B cell (primary cell): Measurements from ENCODE around the gene CNTNAP4.

Source experiments
- EZH2 ChIP-seq: IDR thresholded peaks from 2 replicates; pipeline ENCODE4 v1.6.1; 2012; ENCODE audit warnings: borderline replicate concordance, low read depth, mild to moderate bottlenecking, moderate library complexity, low read length; ENCODE audit not compliant: insufficient read depth, poor library complexity, severe bottlenecking
- TF ChIP-seq, protein P1 (sequence below): fragments of 200-600 bp; IDR thresholded peaks from one replicate; pipeline ENCODE4 v1.8.0; 2022; ENCODE audit warnings: antibody characterized with exemption, mild to moderate bottlenecking

DNA sequence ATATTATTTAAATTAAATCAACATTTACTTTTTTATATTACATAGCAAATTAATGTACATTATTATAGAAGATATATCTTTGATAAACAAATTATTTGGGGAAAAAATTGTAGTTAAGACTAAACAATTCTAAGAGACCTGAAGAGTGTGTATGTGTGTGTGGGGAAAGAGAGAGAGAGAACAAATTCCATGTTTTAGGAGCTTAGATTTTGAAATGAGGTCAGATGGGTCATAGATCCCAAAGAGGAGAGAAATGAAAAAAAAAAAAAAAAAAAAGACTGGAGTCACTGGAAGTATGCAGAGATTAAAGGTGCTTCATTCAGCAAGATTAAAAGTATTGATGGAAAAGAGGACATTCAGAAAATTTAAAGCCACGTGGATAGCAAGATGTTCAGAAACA is 206.8 kb downstream of the CNTNAP4 start:
- TF ChIP-seq, protein P1, sequence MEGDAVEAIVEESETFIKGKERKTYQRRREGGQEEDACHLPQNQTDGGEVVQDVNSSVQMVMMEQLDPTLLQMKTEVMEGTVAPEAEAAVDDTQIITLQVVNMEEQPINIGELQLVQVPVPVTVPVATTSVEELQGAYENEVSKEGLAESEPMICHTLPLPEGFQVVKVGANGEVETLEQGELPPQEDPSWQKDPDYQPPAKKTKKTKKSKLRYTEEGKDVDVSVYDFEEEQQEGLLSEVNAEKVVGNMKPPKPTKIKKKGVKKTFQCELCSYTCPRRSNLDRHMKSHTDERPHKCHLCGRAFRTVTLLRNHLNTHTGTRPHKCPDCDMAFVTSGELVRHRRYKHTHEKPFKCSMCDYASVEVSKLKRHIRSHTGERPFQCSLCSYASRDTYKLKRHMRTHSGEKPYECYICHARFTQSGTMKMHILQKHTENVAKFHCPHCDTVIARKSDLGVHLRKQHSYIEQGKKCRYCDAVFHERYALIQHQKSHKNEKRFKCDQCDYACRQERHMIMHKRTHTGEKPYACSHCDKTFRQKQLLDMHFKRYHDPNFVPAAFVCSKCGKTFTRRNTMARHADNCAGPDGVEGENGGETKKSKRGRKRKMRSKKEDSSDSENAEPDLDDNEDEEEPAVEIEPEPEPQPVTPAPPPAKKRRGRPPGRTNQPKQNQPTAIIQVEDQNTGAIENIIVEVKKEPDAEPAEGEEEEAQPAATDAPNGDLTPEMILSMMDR, result no peak
- no peak for TF ChIP-seq EZH2
